RPMI7951 (cell line): ENCODE data around the gene POFUT2. TPM values are rescaled to one million over a fixed set of nuclear protein-coding genes. Genes with fewer than 3 reads are reported as not detected.

Source experiments
- DNase-seq: peaks from one replicate; pipeline ENCODE4 v3.0.0-alpha.2; 2012; ENCODE audit warnings: low read depth
- total RNA-seq: library from RNA; depleted of rRNA; stranded (reverse); fragments of >200 nt; shearing (Covaris generic); gene quantifications from 2 replicates; pipeline ENCODE4 v1.2.3, GENCODE V29; 2014; rRNA removed

POFUT2 gene, protein sequence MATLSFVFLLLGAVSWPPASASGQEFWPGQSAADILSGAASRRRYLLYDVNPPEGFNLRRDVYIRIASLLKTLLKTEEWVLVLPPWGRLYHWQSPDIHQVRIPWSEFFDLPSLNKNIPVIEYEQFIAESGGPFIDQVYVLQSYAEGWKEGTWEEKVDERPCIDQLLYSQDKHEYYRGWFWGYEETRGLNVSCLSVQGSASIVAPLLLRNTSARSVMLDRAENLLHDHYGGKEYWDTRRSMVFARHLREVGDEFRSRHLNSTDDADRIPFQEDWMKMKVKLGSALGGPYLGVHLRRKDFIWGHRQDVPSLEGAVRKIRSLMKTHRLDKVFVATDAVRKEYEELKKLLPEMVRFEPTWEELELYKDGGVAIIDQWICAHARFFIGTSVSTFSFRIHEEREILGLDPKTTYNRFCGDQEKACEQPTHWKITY
- total RNA-seq, result 24.6 and 30.3 TPM in 2 replicates

DNA sequence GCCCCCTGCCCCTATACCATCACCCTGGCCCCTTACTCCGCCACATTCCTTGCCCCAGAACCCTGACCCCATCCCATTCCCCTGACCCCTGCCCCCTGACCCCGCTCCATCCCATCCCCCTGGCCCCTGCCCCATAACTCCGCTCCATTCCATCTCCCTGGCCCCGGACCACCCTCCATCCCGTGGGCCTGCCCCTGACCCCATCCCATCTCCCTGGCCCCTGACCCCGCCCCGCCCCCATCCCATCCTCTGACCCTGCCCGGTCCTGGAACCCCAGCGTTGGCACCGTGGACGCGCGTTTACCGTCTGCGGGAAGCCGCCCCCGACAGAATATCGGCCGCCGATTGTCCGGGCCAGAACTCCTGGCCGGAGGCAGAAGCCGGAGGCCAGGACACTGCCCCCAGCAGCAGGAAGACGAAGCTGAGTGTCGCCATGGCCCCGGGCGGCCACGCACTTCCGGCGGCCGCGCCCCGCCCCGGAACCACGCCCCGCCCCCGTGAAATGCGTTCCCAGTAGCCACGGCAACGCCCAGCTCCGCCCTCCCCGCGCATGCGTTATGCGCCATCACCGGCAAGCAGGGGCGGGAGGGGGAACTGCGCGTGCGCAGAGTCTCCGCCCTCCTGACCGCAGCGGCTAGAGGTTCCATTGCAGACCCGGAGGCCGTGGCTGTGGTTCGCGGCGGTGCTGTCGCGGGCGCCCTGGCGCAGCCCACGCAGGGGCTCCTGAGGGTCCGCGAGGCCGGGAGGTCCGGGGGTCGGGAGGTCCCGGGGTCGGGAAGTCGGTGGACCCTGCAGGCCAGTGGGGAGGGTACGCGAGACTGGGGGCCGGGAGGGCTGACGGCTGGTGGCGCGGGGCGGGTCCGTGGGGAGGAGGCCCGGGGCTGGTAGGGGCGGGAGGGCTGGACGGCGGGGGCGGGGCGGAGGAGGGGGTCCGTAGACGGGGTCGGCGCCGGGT is at the start of gene POFUT2:
POFUT2 (minus strand) TSS at position 458 of the 954 bp plus-strand sequence; CDS start at position 434, 24 bp downstream.
- peak; percentile 86 for DNase-seq

DNA sequence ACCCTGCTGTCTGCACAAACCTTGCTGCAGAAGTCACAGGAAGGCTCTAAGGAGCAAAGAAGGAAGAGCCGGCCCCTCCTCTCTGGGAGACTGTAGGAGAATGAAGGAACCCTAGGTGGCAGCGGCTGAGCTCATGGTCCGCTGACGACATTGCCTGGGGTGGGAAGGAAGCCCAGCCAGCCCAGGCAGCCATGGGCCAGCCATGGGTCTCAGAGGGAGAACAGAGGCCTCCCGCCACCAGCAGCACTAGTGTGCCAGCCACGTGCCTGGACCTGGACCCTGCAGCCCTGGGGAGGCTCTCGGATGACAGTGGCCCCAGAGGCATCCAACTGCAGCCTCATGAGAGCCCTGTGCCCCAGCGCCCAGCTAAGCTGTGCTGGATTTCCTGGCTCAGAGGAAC is 49.2 kb upstream of the POFUT2 start:
- no peak for DNase-seq

DNA sequence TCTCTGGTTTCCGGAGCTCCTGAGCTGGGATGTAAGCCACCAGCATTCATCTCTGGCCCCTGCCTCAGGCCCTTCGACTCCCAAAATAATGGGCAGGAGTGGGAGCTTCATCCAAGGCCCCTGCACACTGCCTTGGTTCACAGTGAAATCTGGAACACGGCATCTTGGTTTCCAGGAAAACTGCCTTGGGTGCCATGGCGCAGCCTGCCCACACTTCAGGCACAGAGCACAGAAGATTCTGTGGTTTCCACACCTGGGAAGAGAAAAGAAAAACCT is 48.8 kb upstream of the POFUT2 start:
- DNase-seq, result no peak

DNA sequence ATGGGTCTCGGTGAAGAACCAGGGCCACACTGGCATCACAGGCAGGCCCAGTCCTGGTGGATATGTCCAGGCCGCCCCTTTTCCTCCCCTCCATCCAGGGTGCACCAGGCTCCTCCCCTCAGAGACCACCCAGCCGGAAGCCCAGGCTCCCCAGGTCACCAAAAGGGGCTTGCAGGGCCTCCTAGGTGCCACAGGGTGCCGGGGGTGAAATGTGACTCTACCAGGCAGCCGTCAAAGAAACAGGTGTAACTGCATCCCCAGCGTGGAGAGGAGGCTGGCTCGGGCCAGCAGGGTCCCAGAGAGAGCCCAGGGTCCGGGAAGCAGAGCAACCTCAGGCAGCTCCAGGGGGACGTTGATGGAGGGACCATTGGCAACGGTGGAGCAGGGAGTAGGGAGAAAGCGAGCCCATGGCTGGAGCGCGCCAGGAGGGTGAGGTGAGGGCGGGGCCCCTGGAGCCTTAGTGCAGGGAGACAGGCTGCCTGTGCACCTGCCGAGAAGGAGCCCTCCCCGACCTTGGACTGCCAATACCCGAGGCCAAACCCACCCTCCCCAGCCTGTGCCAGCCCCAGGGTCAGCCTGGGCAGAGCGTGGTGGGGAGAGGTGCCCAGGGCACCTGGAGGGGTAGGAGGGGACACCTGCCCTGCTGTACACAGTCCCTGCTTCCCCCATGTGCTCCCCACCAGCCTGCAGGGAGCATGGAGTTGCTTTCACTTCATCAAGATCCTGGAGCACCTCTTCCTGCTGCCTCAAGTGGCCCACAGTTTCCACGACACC is 48.3 kb upstream of the POFUT2 start:
- no peak for DNase-seq

DNA sequence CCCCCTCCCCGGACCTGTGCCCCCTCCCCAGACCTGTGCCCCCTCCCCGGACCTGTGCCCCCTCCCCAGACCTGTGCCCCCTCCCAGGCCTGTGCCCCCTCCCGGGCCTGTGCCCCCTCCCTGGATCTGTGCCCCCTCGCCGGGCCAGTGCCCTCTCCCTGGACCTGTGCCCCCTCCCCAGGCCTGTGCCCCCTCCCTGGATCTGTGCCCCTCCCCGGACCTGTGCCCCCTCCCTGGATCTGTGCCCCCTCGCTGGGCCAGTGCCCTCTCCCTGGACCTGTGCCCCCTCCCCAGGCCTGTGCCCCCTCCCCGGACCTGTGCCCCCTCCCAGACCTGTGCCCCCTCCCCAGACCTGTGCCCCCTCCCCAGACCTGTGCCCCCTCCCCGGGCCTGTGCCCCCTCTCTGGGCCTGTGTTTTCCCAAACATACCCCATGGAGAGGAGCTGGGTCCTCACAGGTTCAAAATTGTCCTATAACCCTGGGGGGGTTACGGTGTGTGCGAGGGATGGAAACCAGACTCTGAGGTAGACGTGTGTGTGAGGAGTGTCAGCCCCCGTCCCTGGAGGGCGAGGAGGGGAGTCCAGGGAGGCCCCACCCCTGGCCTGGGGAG is 47.6 kb upstream of the POFUT2 start:
- no peak for DNase-seq

DNA sequence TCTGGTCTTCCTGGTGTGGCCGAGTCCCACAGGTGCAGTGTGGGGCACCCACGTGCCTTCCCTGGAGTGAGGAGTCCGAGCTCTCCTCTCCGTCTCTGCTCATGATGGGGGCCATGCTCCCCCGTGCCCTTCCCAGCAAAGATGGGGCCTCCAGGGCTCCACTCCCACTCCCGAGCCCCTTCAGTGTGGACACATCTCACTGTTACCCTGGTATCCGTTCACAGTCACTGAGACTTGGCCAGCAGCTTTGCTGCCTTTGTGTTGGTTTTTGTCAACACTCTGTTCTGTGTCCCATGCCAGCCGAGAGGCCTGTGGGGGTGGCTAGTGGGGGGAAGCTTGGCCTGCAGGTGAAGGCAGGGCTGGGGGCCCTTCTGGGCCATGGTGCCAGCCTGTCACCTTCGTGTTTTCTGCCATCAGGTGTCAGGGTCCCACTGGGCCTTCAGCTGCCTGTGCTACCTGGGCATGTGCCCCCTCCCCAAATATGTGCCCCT is 46.9 kb upstream of the POFUT2 start:
- DNase-seq, result no peak

DNA sequence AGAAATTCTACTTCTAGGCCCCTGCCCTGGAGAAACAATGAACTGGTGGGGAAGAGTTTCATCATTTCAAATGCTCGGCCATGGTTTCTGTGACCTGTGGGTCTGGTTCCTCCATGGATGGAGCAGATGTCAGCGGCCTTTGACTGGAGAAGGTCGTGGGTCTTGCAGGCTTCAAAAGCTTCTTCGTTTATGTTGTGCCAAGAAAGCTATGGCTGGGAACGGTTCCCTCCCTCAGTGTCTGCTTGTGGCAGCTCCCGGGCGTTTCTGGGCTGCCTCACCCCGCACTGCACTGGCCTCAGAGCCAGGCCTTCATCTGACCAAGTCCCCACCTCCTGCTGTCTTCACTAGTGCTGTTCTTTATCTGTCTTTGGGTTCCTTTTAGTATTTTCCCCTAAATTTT is 46.4 kb upstream of the POFUT2 start:
- DNase-seq, result no peak

DNA sequence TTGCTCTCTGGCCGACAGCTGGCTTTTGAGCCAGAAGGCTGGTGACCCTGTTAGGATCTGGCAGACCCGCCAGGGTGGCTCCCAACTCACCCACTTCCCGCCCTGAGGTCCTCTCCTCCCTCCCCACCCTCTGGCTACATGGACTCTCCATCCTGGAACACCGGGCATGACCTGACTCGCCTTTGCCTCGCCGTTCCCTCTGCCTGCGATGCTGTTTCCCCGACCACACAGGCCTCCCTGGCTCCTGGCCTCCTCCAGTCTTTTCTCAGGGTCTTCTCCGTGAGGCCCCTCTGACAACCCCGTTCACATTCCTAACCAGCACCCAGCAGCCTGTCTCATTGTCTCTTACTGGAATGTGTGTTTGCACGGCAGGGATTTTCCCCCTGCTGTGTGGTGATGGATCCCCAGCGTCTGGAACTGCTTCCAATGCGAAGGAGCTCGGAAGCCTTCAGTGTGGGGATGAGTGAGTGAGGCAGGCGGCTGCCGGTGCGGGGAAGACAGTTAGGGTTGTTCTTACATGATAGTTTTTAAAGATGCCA is 46.0 kb upstream of the POFUT2 start:
- DNase-seq, result no peak

DNA sequence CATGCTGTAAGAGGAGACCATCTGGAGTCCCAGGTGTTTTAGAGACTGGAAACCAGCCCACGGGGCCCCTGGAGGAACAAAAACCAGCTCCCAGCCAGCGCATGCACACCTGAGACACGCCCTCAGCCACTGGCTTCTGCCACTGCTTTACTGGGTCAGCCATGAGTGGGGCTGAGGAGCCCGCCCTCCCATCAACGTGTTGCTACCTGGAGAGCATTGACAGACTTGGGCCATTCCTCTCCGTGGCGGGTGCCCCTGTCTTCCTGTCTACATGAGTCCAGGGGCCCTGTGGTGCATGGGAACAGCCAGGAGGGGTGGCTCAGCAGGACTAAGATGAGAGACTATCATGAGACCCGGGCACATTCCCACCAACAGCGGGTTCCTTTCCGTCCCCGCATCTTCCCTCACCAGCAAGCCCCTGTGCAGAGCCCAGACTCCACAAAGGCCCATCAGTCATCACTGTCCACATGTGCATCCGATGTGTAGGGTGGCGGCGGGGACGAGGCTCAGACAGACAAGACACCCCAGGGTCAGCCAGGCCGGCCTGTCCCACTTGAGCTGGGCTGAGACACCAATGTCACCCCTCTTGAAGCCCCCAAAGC is 45.4 kb upstream of the POFUT2 start:
- DNase-seq, result no peak

DNA sequence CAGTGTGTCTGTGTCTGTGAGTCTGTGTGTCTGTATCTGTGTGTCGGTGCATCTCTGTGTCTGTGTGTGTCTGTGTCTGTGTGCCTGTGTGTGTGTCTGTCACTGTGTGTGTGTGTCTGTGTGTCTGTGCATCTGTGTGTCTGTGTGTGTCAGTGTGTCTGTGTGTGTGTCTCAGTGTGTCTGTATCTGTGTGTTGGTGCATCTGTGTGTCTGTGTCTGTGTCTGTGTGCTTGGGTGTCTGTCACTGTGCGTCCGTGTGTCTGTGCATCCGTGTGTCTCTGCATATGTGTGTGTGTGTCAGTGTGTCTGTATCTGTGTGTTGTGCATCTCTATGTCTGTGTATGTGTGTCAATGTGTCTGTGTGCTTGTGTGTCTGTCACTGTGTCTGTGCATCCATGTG is 44.7 kb upstream of the POFUT2 start:
- no peak for DNase-seq

DNA sequence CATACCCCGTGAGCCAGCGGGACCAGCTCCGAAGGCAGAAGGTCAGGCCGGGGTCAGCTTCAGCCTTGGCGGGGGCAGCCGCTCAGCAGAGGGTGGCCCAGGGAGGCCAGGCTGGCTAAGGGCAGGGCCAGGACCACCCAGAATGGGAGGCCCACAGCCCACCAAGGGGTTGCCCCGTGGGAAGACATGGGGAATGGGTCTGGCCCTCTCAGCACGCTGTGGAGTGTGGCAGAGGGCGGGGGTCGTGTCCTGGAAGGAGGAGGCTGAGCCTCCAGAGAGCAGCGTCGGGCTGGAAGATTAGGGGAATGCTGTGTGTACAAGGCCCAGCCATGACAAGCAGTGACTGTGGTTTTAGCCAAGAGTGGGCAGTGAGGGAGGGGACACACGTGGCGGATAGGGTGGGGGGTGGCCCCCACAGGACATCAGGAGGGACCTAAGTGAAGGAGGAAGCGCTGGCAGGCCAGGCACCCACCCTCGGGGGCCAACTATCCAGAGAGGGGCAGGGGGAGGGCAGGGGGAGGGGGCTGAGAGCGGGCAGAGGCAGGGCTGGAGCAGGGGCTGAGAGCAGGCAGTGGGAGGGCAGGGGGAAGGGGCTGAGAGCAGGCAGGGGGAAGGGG is 43.9 kb upstream of the POFUT2 start:
- DNase-seq, result no peak

DNA sequence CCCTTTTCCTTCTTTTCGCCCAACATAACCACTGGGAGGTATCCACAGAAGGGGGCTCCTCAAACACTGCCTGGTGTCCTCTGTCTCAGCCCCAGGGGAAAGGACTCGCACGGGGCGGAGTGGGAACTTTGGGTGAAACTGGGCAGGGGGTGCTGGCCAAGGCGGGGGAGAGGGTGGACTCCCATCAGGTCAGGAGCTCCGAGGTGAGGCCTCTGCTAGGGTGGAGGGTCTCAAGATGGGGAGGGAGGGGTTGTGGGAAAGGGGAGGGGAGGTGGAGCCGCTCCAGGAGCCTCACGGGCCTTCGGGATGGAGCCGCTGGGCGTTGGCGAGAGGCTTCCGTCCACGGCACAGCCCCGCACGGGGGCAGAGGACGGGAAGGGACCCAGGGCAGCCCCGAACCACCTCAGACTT is 43.2 kb upstream of the POFUT2 start:
- DNase-seq, result no peak

DNA sequence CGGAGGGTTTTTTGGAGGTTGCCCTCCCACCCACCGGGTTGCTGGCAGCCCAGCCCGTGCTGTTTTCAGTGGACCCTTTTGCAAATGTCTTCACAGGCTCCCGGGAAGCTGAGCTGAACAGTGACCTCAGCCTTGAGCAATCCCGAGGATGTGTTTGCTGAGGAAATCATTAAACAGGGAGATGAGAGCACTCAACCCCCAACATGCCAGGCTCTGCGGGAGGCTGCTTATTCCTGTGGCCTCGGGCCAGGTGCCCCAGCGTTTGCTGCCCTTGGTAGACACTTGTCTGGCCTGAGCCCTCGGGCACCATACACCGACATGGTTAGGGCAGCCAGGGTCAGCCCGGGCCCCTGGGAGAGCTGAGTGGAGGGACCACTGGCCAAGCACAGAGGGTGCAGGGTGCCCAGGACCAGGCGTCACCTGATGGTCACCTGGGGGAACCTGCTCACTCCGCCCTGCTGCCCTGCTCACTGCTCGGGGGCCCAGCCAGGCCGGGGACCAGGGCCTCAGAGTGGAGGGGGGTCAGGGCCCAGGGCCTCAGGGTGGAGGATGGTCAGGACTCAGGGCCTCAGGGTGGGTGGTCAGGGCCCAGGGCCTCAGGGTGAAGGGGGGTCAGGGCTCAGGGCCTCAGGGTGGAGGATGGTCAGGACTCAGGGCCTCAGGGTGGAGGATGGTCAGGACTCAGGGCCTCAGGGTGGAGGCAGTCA is 42.5 kb upstream of the POFUT2 start:
- peak; percentile 79 for DNase-seq

DNA sequence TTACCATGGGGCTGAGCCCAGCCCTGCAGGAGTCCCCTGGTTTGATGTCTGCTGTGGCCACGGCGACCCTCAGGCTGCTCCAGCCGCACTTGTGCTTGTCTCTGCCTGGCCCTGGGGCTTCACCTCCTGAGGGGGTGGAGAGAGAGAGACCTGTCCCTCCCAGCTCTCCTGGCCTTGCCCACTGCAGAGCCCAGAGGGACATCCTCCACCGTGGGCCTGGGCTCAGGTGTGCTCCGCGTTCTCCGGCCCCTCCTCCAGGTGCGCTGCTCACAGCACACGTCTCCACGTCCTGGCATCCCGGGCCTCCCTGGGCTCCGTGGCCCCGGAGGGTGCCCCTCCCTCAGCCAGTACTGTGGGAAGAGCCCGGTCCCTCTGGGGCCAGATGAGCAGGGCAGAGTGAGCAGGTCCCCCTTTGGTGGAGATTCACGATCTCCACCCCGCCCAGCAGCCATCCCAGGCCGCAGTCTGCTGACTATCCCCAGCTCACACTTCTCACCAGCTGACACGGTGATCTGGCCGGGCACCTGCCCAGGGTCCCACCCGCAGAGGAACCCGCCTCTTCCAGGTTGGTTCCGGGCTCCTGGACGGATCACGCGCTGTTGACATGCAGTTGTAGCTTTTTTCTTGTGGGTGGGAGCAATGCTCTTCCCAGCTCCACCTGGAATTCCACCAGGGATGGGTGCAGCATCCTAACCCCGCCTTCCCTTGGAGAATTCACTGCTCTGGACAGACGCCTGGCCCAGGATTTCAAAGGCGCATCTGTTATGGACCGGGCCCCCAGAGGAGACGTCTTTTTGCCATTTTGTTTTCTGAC is 41.8 kb upstream of the POFUT2 start:
- DNase-seq, result no peak

DNA sequence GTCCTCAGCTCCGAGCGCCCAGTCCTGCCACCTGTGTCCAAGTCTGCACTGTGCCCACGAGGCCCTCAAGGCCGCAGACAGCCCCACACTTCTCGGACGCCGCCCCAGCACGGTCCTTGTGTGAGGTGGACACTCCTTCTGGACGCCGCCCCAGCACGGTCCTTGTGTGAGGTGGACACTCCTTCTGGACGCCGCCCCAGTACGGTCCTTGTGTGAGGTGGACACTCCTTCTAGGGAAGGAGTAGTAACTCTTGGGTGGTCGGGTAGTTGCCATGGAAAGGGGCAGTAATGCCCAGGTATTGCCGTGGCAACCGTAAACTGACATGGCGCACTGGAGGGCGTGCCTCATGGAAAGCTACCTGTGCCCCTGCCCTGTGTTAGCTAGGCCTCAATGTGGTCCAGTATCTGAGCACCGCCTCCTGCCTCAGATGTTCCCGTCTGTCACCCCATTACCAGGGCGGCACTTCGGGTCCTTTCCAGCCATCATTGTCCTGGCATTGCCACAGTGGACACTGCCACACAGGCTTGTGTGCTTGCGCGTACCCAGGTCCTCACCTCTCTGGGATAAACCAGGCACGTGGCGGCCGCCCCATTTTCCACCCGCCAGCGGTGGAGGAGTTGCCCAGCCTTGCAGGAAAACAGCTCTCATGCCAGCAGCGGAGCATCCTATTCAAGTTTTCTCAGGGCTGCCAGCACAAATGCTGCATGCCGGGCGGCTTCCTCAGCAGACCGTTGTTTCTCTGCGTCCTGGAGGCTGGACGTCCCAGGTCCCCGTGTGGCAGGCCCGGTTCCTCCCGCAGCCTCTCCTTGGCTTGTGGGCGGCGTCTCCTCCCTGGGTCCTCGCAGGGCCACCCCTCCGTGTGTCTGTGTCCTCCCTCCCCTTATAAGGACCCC is 40.8 kb upstream of the POFUT2 start:
- no peak for DNase-seq

DNA sequence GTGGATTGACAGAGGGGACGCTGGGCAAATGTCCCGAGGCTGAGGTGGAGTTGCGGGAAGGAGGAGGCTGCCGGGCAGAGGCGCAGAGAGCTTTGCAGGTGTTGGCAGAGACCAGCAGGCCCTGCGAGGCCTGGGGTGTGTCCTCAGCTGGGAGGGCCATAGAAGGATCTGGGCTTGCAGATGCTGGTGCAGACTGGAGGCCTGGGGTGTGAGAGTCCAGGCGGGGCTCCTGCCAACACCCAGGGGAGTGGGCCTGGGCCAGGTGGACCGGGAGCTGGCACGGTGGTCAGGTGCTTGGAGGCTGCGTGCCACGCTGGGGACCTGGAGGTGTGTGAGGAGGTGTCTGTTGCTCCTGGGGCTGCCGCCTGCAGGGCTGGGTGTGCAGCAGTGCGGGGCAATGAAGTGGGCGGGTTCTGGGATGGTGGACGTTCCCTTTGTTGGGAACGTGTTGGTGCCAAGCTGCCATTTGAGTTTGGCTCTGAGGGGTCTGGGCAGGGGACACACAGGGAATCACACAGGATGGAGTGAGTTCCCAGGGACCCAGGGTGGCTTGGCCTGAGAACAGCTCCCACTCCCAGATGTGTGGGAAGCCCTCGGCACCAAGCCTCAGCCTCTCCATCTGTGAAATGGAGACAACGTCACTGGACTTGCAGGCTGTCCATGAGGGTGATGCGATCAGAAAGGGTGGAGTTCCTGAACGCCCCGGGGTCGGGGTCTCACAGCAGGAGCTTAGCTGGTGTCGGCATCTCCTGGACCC is 39.9 kb upstream of the POFUT2 start:
- DNase-seq, result no peak

DNA sequence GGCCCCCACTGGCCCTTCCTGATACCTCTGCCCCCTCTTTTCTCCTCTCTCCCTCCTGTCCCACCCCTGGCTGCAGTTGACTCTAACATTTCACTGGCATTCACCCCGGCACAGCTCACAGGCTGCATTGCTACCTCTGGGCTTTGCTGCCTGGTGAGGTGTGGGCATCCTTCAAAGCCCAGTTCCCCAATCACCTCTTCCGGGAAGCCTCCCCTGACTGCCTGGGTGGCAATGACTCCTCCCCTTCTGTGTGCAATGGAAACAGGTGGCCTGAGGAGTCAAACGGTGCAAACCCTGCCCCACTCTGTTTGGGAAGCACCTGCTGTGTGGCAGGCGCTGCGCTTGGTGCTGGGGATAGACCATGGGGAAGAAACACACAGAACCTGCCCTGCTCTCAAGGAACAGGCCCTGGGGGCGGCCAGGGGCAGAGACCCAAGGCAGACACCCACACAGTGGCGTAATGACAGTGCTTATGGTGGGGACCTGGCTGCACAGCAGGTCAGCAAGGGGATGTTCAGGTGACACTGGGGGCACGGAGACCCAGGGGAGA is 39.3 kb upstream of the POFUT2 start:
- DNase-seq, result no peak
